ENCODE data around the gene LRMDA. TPM values are rescaled to one million over a fixed set of nuclear protein-coding genes. Genes with fewer than 3 reads are reported as not detected.

LRMDA gene
- total and polyA plus RNA-seq, 2 donors (not counting 1 experiment from before 2014, with no cell fraction given), result 0.12 TPM; not detected in 1

DNA sequence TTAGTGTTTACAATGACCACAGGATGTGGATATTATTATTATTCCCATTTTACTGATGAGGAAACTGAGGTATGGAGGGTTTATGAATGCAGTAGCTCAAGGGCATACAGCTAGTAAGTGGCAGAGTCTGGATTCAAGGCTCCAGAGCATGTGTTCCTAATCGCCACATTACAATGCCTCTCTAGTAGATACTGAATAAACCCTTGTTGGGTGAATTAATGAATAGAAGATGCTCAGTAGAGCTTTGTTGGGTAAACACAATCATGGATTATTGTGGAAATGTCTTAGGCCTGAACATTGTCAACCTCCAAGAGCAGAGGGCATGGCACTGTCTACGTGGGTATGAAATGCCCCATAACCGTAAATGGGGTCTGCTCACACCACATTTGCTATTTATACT lies 545.3 kb downstream of the LRMDA start:
- Mint-ChIP-seq H3K9me3 (ENCODE audit: insufficient read depth) (peaks cover 2% of the 10 kb centered on the region), H3K27ac (no peak overlapping the region), H3K4me1 (no peaks in the 10 kb centered on the region), H3K27me3 (peaks cover 3% of the 10 kb centered on the region), H3K4me3 (no peak overlapping the region)
- ChIA-PET POLR2A (no interaction called here), CTCF (no interaction called here)
- Histone ChIP-seq H3K4me2 (replicated peaks; ENCODE audit: low read depth, low read length, poor library complexity, severe bottlenecking) (no peak overlapping the region), H3K9ac (ENCODE audit: low read length) (no peak overlapping the region), H3K27me3 (replicated peaks in 1 of 4; ENCODE audit: control extremely low read depth in 1 of 4, control insufficient read depth in 3 of 4, insufficient read depth in 4 of 4, low read length in 3 of 4) (no peaks in the 10 kb centered on the region), H3K9me3 (ENCODE audit: control extremely low read depth in 1 of 3, control insufficient read depth in 2 of 3, insufficient read depth in 1 of 3, low read length in 2 of 3) (no peaks in the 10 kb centered on the region), H3K4me1 (ENCODE audit: control insufficient read depth in 2 of 2, insufficient read depth in 2 of 2, low read length in 2 of 2) (no peaks in the 10 kb centered on the region), H2AFZ (ENCODE audit: insufficient read depth, low read depth, low read length, poor library complexity, severe bottlenecking) (no peak overlapping the region), H3K36me3 (replicated peaks in 1 of 2; ENCODE audit: control extremely low read depth in 1 of 2, control insufficient read depth in 1 of 2, extremely low read depth in 1 of 2, insufficient read depth in 2 of 2, low read length in 1 of 2) (no peaks in the 10 kb centered on the region), H3K79me2 (ENCODE audit: control insufficient read depth, insufficient read depth, low read length) (no peaks in the 10 kb centered on the region), H3K4me3 (ENCODE audit: control extremely low read depth in 1 of 5, extremely low read depth in 1 of 5, insufficient read depth in 1 of 5, low read depth in 2 of 5, low read length in 4 of 5) (no peak overlapping the region), H4K20me1 (ENCODE audit: control insufficient read depth, insufficient read depth, low read length, poor library complexity, severe bottlenecking) (no peaks in the 10 kb centered on the region), H3K27ac (ENCODE audit: low read length in 2 of 2) (no peak overlapping the region)
- TF ChIP-seq EZH2 (IDR thresholded peaks at IDR 0.05; ENCODE audit: borderline replicate concordance, insufficient read depth, low read depth, low read length, poor library complexity, severe bottlenecking) (no peak), CTCF (IDR thresholded peaks at IDR 0.05) (no peak)
- intact Hi-C loops (cut with micrococcal nuclease), result no loop called here
- 100% methylated on average over 1 of the region's 3 CpGs for WGBS (ENCODE audit: insufficient coverage)
- DNase-seq (no peak), ATAC-seq (ENCODE audit: low read depth) (no peak)

GRCh38 chr10:75977139-75977538 lies 545.7 kb downstream of the LRMDA start:
- H3K27ac Mint-ChIP-seq, result no peak overlapping the region
- Histone ChIP-seq H3K4me3 (ENCODE audit: control extremely low read depth in 1 of 5, extremely low read depth in 1 of 5, insufficient read depth in 1 of 5, low read depth in 2 of 5, low read length in 4 of 5) (no peak overlapping the region), H3K27me3 (replicated peaks in 1 of 4; ENCODE audit: control extremely low read depth in 1 of 4, control insufficient read depth in 3 of 4, insufficient read depth in 4 of 4, low read length in 3 of 4) (no peaks in the 10 kb centered on the region), H3K4me1 (ENCODE audit: control insufficient read depth in 2 of 2, insufficient read depth in 2 of 2, low read length in 2 of 2) (no peaks in the 10 kb centered on the region), H3K4me2 (replicated peaks; ENCODE audit: low read depth, low read length, poor library complexity, severe bottlenecking) (no peak overlapping the region), H3K9ac (ENCODE audit: low read length) (no peak overlapping the region), H4K20me1 (ENCODE audit: control insufficient read depth, insufficient read depth, low read length, poor library complexity, severe bottlenecking) (no peaks in the 10 kb centered on the region), H3K36me3 (replicated peaks in 1 of 2; ENCODE audit: control extremely low read depth in 1 of 2, control insufficient read depth in 1 of 2, extremely low read depth in 1 of 2, insufficient read depth in 2 of 2, low read length in 1 of 2) (no peaks in the 10 kb centered on the region), H3K9me3 (ENCODE audit: control extremely low read depth in 1 of 3, control insufficient read depth in 2 of 3, insufficient read depth in 1 of 3, low read length in 2 of 3) (no peaks in the 10 kb centered on the region), H3K79me2 (ENCODE audit: control insufficient read depth, insufficient read depth, low read length) (no peaks in the 10 kb centered on the region), H3K27ac (ENCODE audit: low read length in 2 of 2) (no peak overlapping the region), H2AFZ (ENCODE audit: insufficient read depth, low read depth, low read length, poor library complexity, severe bottlenecking) (no peak overlapping the region)
- ATAC-seq (ENCODE audit: low read depth) (no peak), DNase-seq (no peak)
- no peak overlapping the region for H3K4me3 Mint-ChIP-seq
- H3K27me3 Mint-ChIP-seq, result peaks cover 3% of the 10 kb centered on the region
- H3K4me1 Mint-ChIP-seq, result no peaks in the 10 kb centered on the region
- H3K9me3 Mint-ChIP-seq (ENCODE audit: insufficient read depth), result peaks cover 2% of the 10 kb centered on the region
- intact Hi-C loops (cut with micrococcal nuclease), result no loop called here
- 100% methylated on average over 2 of the region's 4 CpGs for WGBS (ENCODE audit: insufficient coverage)
- POLR2A ChIA-PET, result no interaction called here
- CTCF ChIA-PET, result no interaction called here
- TF ChIP-seq EZH2 (IDR thresholded peaks at IDR 0.05; ENCODE audit: borderline replicate concordance, insufficient read depth, low read depth, low read length, poor library complexity, severe bottlenecking), result no peak
- no peak for TF ChIP-seq CTCF (IDR thresholded peaks at IDR 0.05)
